Breast epithelium (tissue), 4 donors: ENCODE results near the gene VGLL4. TPM values are rescaled to one million over a fixed set of nuclear protein-coding genes. Genes with fewer than 3 reads are reported as not detected.
A peak's percentile ranks its signal among the peaks of the same experiment; 100 is the strongest.

Experiments
- DNase-seq, 2 donors: peaks; one replicate each; pipeline ENCODE4 v3.0.0-alpha.2; 2019; ENCODE audit warnings: low spot score in 2 of 2
- H3K27ac ChIP-seq, 2 donors: fragments of 200-600 bp; sonication (generic) in 1 of 2; one replicate each; pipeline ENCODE4 v1.5.1; 2016 to 2019; ENCODE audit warnings: mild to moderate bottlenecking in 1 of 2
- H3K27me3 ChIP-seq, 2 donors: fragments of 200-600 bp; sonication (generic) in 1 of 2; one replicate each; pipeline versions ENCODE4 v1.5.1 to v1.6.0; 2017 to 2019; ENCODE audit warnings: control low read depth in 1 of 2, mild to moderate bottlenecking in 1 of 2
- H3K36me3 ChIP-seq: fragments of 200-600 bp; one replicate; pipeline ENCODE4 v1.5.1; 2019
- H3K4me1 ChIP-seq, 2 donors: fragments of 200-600 bp; sonication (generic); one replicate each; pipeline ENCODE4 v1.5.1; 2016 to 2019; ENCODE audit warnings: control low read depth in 1 of 2
- H3K4me3 ChIP-seq, 3 donors: fragments of 200-600 bp; sonication (generic); 1 replicate in 2 of 3; 2 replicates in 1 of 3; pipeline ENCODE4 v1.5.1; 2016 to 2019; ENCODE audit warnings: mild to moderate bottlenecking in 3 of 3, moderate library complexity in 2 of 3
- H3K9me3 ChIP-seq, 2 donors: fragments of 200-600 bp; sonication (generic) in 1 of 2; one replicate each; pipeline ENCODE4 v1.5.1; 2016 to 2019; ENCODE audit warnings: control low read depth in 1 of 2
- CTCF ChIP-seq, 3 donors: fragments of 450-650 bp; IDR thresholded peaks; one replicate each; pipeline ENCODE4 v1.5.1; 2016 to 2017; ENCODE audit warnings: antibody characterized with exemption in 3 of 3, mild to moderate bottlenecking in 3 of 3, moderate library complexity in 3 of 3
- POLR2A ChIP-seq: fragments of 450-650 bp; IDR thresholded peaks from one replicate; pipeline ENCODE4 v1.6.1; 2016; ENCODE audit warnings: antibody characterized with exemption, mild to moderate bottlenecking, moderate library complexity
- POLR2AphosphoS5 ChIP-seq, 3 donors: sonication (generic); formaldehyde crosslinking; IDR thresholded peaks; one replicate each; pipeline ENCODE4 v1.6.1; 2017; ENCODE audit warnings: antibody characterized with exemption in 3 of 3
- intact Hi-C: fragments of 100-400 bp; cut with DNase I; formaldehyde crosslinking; loops from one replicate; pipeline ENCODE4 v1.15.1; 2023; ENCODE audit warnings: low total_unique reads
- total RNA-seq, 3 donors: library from RNA; depleted of rRNA; stranded (reverse); fragments of >200 nt; gene quantifications; one replicate each; pipeline ENCODE4 v1.1.0, GENCODE V29; 2016

VGLL4 gene
- total RNA-seq, 3 donors from 2014 or later: 48.0 to 90.0 (median 68.5) TPM

GRCh38 chr3:11606090-11606784 is 37.5 kb downstream of the VGLL4 start:
- DNase-seq: no peak
- Histone ChIP-seq H3K4me1 (peaks cover 0 to 7% of the 10 kb centered on the region in 2 donors), H3K27ac (peak overlapping the region in 1 of 2 donors; percentile 60), H3K9me3 (no peaks in the 10 kb centered on the region), H3K4me3 (no peak overlapping the region), H3K27me3 (no peaks in the 10 kb centered on the region), H3K36me3 (no peaks in the 10 kb centered on the region)
- TF ChIP-seq POLR2AphosphoS5 (IDR thresholded peaks at IDR 0.05) (no peak), POLR2A (no peak), CTCF (IDR thresholded peaks at IDR 0.05) (no peak)
- intact Hi-C loops: no loop called here

GRCh38 chr3:11605398-11605797 is 38.3 kb downstream of the VGLL4 start:
- TF ChIP-seq POLR2A (no peak), CTCF (IDR thresholded peaks at IDR 0.05) (no peak), POLR2AphosphoS5 (IDR thresholded peaks at IDR 0.05) (no peak)
- H3K27ac ChIP-seq: peak overlapping the region; percentile 0 to 51
- peaks cover 6 to 7% of the 10 kb centered on the region in 2 donors for H3K4me1 ChIP-seq
- H3K4me3 ChIP-seq: no peak overlapping the region
- no peaks in the 10 kb centered on the region for H3K27me3 ChIP-seq
- DNase-seq: no peak
- H3K36me3 ChIP-seq: no peaks in the 10 kb centered on the region
- intact Hi-C loops: no loop called here
- no peaks in the 10 kb centered on the region for H3K9me3 ChIP-seq

GRCh38 chr3:11604139-11604892 is 39.4 kb downstream of the VGLL4 start:
- H3K4me1 ChIP-seq: peaks cover 7 to 10% of the 10 kb centered on the region in 2 donors
- no peaks in the 10 kb centered on the region for H3K9me3 ChIP-seq
- no peak for TF ChIP-seq CTCF (IDR thresholded peaks at IDR 0.05)
- no peak for TF ChIP-seq POLR2AphosphoS5 (IDR thresholded peaks at IDR 0.05)
- no peak for TF ChIP-seq POLR2A
- H3K27ac ChIP-seq: peak overlapping the region; percentile 89 to 91
- DNase-seq: no peak
- no peaks in the 10 kb centered on the region for H3K27me3 ChIP-seq
- intact Hi-C loops: loop anchor here (5.0 kb wide), 1 partner anchor 297 kb away; no protein-coding TSS in a partner anchor
- no peak overlapping the region for H3K4me3 ChIP-seq
- no peaks in the 10 kb centered on the region for H3K36me3 ChIP-seq

GRCh38 chr3:11603628-11604027 is 40.1 kb downstream of the VGLL4 start:
- H3K27ac ChIP-seq: peak overlapping the region; percentile 89 to 91

More at GRCh38 chr3:11603628-11604027, 40.1 kb downstream of the VGLL4 start:
- H3K36me3 ChIP-seq: no peaks in the 10 kb centered on the region
- H3K9me3 ChIP-seq: no peaks in the 10 kb centered on the region
- H3K4me1 ChIP-seq: peaks cover 7 to 10% of the 10 kb centered on the region in 2 donors
- TF ChIP-seq CTCF (IDR thresholded peaks at IDR 0.05): no peak
- peak in 2 of 3 donors; percentile 37 to 96 for TF ChIP-seq POLR2AphosphoS5 (IDR thresholded peaks at IDR 0.05)
- H3K4me3 ChIP-seq: no peak overlapping the region
- intact Hi-C loops: loop anchor here (5.0 kb wide), 1 partner anchor 296 kb away; no protein-coding TSS in a partner anchor
- H3K27me3 ChIP-seq: no peaks in the 10 kb centered on the region
- DNase-seq: no peak
